Lung (tissue), 12 donors: Measurements from ENCODE around the gene RAB29. TPM values are rescaled to one million over a fixed set of nuclear protein-coding genes. Genes with fewer than 3 reads are reported as not detected.
A peak's percentile ranks its signal among the peaks of the same experiment; 100 is the strongest.

ENCODE experiments used
- ATAC-seq: fragments of 200-7000 bp; cut with Tn5 transposase; one replicate; pipeline ENCODE4 v1.9.1; 2020; ENCODE audit warnings: moderate number of reproducible peaks; ENCODE audit not compliant: insufficient read depth, low FRiP score
- DNase-seq, 3 donors: peaks; one replicate each; pipeline ENCODE4 v3.0.0-alpha.2; 2013 to 2017
- H3K27ac ChIP-seq, 2 donors: one replicate each; pipeline ENCODE4 v1.5.1; 2013; ENCODE audit warnings: mild to moderate bottlenecking in 2 of 2, moderate library complexity in 2 of 2, control low read depth in 1 of 2, inconsistent platforms in 1 of 2, low read depth in 1 of 2, low read length in 1 of 2
- H3K27me3 ChIP-seq, 3 donors: one replicate each; pipeline ENCODE4 v1.5.1; 2013; ENCODE audit warnings: low read length in 2 of 3; ENCODE audit not compliant: control insufficient read depth in 3 of 3, insufficient read depth in 3 of 3
- H3K36me3 ChIP-seq, 4 donors: one replicate each; pipeline ENCODE4 v1.5.1; 2013; ENCODE audit warnings: low read length in 4 of 4, mild to moderate bottlenecking in 1 of 4, moderate library complexity in 1 of 4; ENCODE audit not compliant: control insufficient read depth in 4 of 4, insufficient read depth in 4 of 4
- H3K4me1 ChIP-seq, 5 donors: one replicate each; pipeline ENCODE4 v1.5.1; 2013; ENCODE audit warnings: low read length in 5 of 5, mild to moderate bottlenecking in 2 of 5, moderate library complexity in 1 of 5; ENCODE audit not compliant: control insufficient read depth in 5 of 5, insufficient read depth in 5 of 5
- H3K4me3 ChIP-seq: one replicate; pipeline ENCODE4 v1.5.1; 2013; ENCODE audit warnings: mild to moderate bottlenecking, control low read depth, moderate library complexity
- H3K9ac ChIP-seq, 2 donors: one replicate each; pipeline ENCODE4 v1.5.1; 2013; ENCODE audit warnings: low read length in 2 of 2, control low read depth in 1 of 2; ENCODE audit not compliant: insufficient read depth in 1 of 2
- H3K9me3 ChIP-seq, 4 donors: one replicate each; pipeline ENCODE4 v1.5.1; 2013; ENCODE audit warnings: low read length in 3 of 4, mild to moderate bottlenecking in 1 of 4, moderate library complexity in 1 of 4; ENCODE audit not compliant: control insufficient read depth in 4 of 4, insufficient read depth in 3 of 4
- CTCF ChIP-seq: IDR thresholded peaks from 2 replicates; pipeline ENCODE4 v1.5.1; 2012; ENCODE audit warnings: mild to moderate bottlenecking; ENCODE audit errors: control extremely low read depth, extremely low read depth
- WGBS, 2 donors: extraction: QIAGEN DNeasy Blood & Tissue Kit; methylation state at CpG; one replicate each; pipeline ENCODE4 v1.1.7; 2013; 5-methylcytosine and 5-hydroxymethylcytosine counted together
- polyA plus RNA-seq, 2 donors: library from polyadenylated mRNA; stranded (reverse); fragments of 200-250 nt; gene quantifications; one replicate each; pipeline ENCODE4 v1.2.1, GENCODE V29; 2013
- total RNA-seq, 2 donors: library from RNA; depleted of rRNA in 1 of 2; stranded (reverse); fragments of >200 nt in 1 of 2; gene quantifications; one replicate each; pipeline ENCODE4 v1.2.1, GENCODE V29; 2014 to 2021
- donor health status: control.
- donor health status: control.
- donor health status: Bipolar disorder and iron deficiency.
- donor health status: healthy.
- donor health status: DM: yes; HTN: yes; CAD: no.

The RAB29 gene
- total and polyA plus RNA-seq, 4 donors = 8.7 to 20.0 (median 15.5) TPM

DNA sequence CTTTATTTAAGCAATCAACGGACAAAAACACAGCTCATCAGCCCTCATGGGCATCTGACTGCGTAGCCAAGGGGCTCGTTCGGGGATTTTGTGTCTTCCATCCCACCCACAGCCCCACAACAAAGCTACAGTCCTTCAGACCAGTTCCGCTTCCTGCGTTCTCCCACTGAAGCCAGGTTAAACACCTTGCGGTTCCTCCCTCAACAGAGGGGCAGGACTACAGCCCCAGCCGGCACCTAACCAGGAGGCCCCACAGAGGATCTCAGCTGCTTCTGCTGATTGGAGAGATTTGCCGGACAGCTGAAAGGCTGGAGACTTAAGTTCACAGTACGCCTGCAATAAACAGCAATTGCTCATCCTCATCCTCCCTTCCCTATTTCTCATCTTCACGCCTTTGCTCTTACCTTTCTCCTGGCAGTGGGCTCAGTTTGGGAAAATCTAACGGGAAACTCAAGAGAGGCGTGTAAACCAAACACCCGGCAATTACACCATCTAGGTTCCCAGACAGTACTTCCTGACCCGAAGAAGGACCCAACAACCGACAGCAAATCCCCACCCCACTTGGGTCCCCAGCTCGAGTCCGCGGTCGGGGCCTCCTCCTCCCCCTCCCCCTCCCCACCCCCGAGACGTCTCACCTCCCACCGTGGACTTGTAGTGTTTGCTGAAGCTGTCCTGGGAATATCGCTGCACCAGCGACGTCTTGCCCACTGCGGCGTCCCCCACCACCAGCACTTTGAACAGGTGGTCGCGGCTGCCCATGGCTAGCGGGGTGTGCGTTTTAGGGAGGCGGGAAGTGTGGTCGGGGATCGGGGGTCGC is 876 bp downstream of the RAB29 start:
- peak in 1 of 3 donors; percentile 6 for DNase-seq
- H3K27me3 ChIP-seq = peaks cover 0 to 23% (median 20%) of the 10 kb centered on the region in 3 donors
- 13 to 14% methylated on average over 36 of the region's 36 CpGs for WGBS, 2 donors
- peak overlapping the region in 1 of 2 donors; percentile 73 for H3K27ac ChIP-seq
- peak overlapping the region; percentile 83 for H3K4me3 ChIP-seq
- no peak for TF ChIP-seq CTCF
- peaks cover 0 to 1% (median 0%) of the 10 kb centered on the region in 4 donors for H3K9me3 ChIP-seq
- H3K9ac ChIP-seq = peak overlapping the region in 1 of 2 donors; percentile 4
- ATAC-seq = no peak
- H3K4me1 ChIP-seq = peaks cover 0 to 9% (median 5%) of the 10 kb centered on the region in 5 donors
- H3K36me3 ChIP-seq = peaks cover 0 to 4% (median 0%) of the 10 kb centered on the region in 4 donors

GRCh38 chr1:205772607-205773032 is 2.7 kb downstream of the RAB29 start:
- no peak for ATAC-seq
- peaks cover 0 to 9% (median 5%) of the 10 kb centered on the region in 5 donors for H3K4me1 ChIP-seq

GRCh38 chr1:205770618-205771017 is 4.7 kb downstream of the RAB29 start:
- peaks cover 0 to 1% (median 0%) of the 10 kb centered on the region in 4 donors for H3K9me3 ChIP-seq
- TF ChIP-seq CTCF = no peak
- peaks cover 0 to 6% (median 0%) of the 10 kb centered on the region in 4 donors for H3K36me3 ChIP-seq
- no peak for DNase-seq
- no peak overlapping the region for H3K4me3 ChIP-seq
- H3K9ac ChIP-seq = no peak overlapping the region
- WGBS, 2 donors = 88 to 92% methylated on average over 4 of the region's 4 CpGs
- H3K27me3 ChIP-seq = peaks cover 0 to 23% (median 13%) of the 10 kb centered on the region in 3 donors
- ATAC-seq = no peak
- H3K4me1 ChIP-seq = peaks cover 0 to 9% (median 5%) of the 10 kb centered on the region in 5 donors
- H3K27ac ChIP-seq = no peak overlapping the region

More at GRCh38 chr1:205772607-205773032, 2.7 kb downstream of the RAB29 start:
- TF ChIP-seq CTCF = no peak
- H3K36me3 ChIP-seq = peaks cover 0 to 6% (median 0%) of the 10 kb centered on the region in 4 donors
- H3K9me3 ChIP-seq = peaks cover 0 to 1% (median 0%) of the 10 kb centered on the region in 4 donors
- 82 to 86% methylated on average over 2 of the region's 2 CpGs for WGBS, 2 donors
- H3K27me3 ChIP-seq = peaks cover 0 to 23% (median 18%) of the 10 kb centered on the region in 3 donors
- H3K4me3 ChIP-seq = no peak overlapping the region
- no peak for DNase-seq
- H3K27ac ChIP-seq = no peak overlapping the region
- H3K9ac ChIP-seq = no peak overlapping the region
